PC-3 (cell line): ENCODE data around the gene SEPHS1. TPM values are rescaled to one million over a fixed set of nuclear protein-coding genes. Genes with fewer than 3 reads are reported as not detected.

Experiments
- ATAC-seq: fragments of 200-7000 bp; cut with Tn5 transposase; 2 replicates; pipeline ENCODE4 v1.9.1; 2020; ENCODE audit warnings: mild to moderate bottlenecking, moderate library complexity
- BruUV-seq: library from RNA; stranded (reverse); fragments of 400-500 nt; replicated peaks from 2 replicates; lab custom pipeline; 2021; lab: Mats Ljungman, UMichigan
- CTCF ChIA-PET: fragments of 300-600 bp; sonication (Branson Sonifier 250); formaldehyde crosslinking; loops from one replicate; lab custom pipeline; 2022; ENCODE audit warnings: antibody characterized with exemption; lab: Charles Lee
- POLR2A ChIA-PET: fragments of 300-600 bp; sonication (Branson Sonifier 250); formaldehyde crosslinking; loops from one replicate; lab custom pipeline; 2022; ENCODE audit warnings: antibody characterized with exemption; ENCODE audit not compliant: unreplicated experiment; lab: Charles Lee
- DNase-seq: peaks from one replicate; pipeline ENCODE4 v3.0.0-alpha.2; 2015
- H2AFZ ChIP-seq: fragments of 300-600 bp; sonication (generic); 2 replicates; pipeline ENCODE4 v1.6.0; 2016; ENCODE audit warnings: antibody characterized with exemption, low read length
- H3F3A ChIP-seq: fragments of 300-600 bp; sonication (generic); one replicate; pipeline ENCODE4 v1.6.0; 2017; ENCODE audit warnings: antibody characterized with exemption, low read length, control low read depth, mild to moderate bottlenecking; ENCODE audit not compliant: unreplicated experiment
- H3K27ac ChIP-seq: fragments of 300-600 bp; sonication (generic); 2 replicates; pipeline ENCODE4 v1.5.1; 2016; ENCODE audit warnings: mild to moderate bottlenecking, low read length
- H3K27me3 ChIP-seq: fragments of 300-600 bp; sonication (generic); 2 replicates; pipeline ENCODE4 v1.6.1; 2016; ENCODE audit warnings: low read length, mixed read lengths
- H3K36me3 ChIP-seq: fragments of 300-600 bp; sonication (generic); 2 replicates; pipeline ENCODE4 v1.6.1; 2016; ENCODE audit warnings: low read depth, mixed run types, low read length, mixed read lengths
- H3K4me1 ChIP-seq: fragments of 300-600 bp; sonication (generic); 2 replicates; pipeline ENCODE4 v1.5.1; 2016; ENCODE audit warnings: low read length; ENCODE audit not compliant: insufficient read depth
- H3K4me2 ChIP-seq: fragments of 300-600 bp; sonication (generic); 2 replicates; pipeline ENCODE4 v1.6.0; 2016; ENCODE audit warnings: low read length
- H3K4me3 ChIP-seq: fragments of 300-600 bp; sonication (generic); 2 replicates; pipeline ENCODE4 v1.5.1; 2016; ENCODE audit warnings: mild to moderate bottlenecking, low read length, mixed read lengths
- H3K79me2 ChIP-seq: fragments of 300-600 bp; sonication (generic); 2 replicates; pipeline ENCODE4 v1.6.1; 2017; ENCODE audit warnings: low read length, mixed read lengths
- H3K9ac ChIP-seq: fragments of 300-600 bp; sonication (generic); 2 replicates; pipeline ENCODE4 v1.6.0; 2016; ENCODE audit warnings: mild to moderate bottlenecking, low read length
- H3K9me2 ChIP-seq: fragments of 300-600 bp; sonication (generic); replicated peaks from 2 replicates; pipeline ENCODE4 v1.6.1; 2016; ENCODE audit warnings: mixed run types, low read length, mixed read lengths
- H3K9me3 ChIP-seq: fragments of 300-600 bp; sonication (generic); 2 replicates; pipeline ENCODE4 v1.6.1; 2016; ENCODE audit warnings: low read length, mixed read lengths
- H4K20me1 ChIP-seq: fragments of 300-600 bp; sonication (generic); 2 replicates; pipeline ENCODE4 v1.6.1; 2016; ENCODE audit warnings: low read length, mixed read lengths
- EZH2 ChIP-seq: fragments of 300-600 bp; sonication (generic); IDR thresholded peaks from one replicate; pipeline ENCODE4 v1.6.1; 2017; ENCODE audit warnings: antibody characterized with exemption, mild to moderate bottlenecking, low read length; ENCODE audit not compliant: unreplicated experiment
- EZH2phosphoT487 ChIP-seq: fragments of 300-600 bp; sonication (generic); IDR thresholded peaks from 2 replicates; pipeline ENCODE4 v1.6.1; 2018; ENCODE audit warnings: mild to moderate bottlenecking, antibody characterized with exemption, low read length, borderline replicate concordance
- intact Hi-C: fragments of 100-400 bp; cut with micrococcal nuclease; formaldehyde crosslinking; loops from 2 replicates; pipeline ENCODE4 v1.9.0; 2023
- total RNA-seq: library from RNA; depleted of rRNA; stranded (reverse); fragments of >200 nt; gene quantifications from 2 replicates; pipeline ENCODE4 v1.2.3, GENCODE V29; 2014; rRNA removed
- TF ChIP-seq, protein P1 (sequence below): fragments of 300-600 bp; sonication (generic); conservative IDR thresholded peaks from 2 replicates; pipeline ENCODE4 v1.5.1; 2017; ENCODE audit warnings: antibody characterized with exemption, low read depth, mild to moderate bottlenecking, low read length

SEPHS1 gene
- total RNA-seq, 1 experiment from 2014 or later, result 42.5 TPM

DNA sequence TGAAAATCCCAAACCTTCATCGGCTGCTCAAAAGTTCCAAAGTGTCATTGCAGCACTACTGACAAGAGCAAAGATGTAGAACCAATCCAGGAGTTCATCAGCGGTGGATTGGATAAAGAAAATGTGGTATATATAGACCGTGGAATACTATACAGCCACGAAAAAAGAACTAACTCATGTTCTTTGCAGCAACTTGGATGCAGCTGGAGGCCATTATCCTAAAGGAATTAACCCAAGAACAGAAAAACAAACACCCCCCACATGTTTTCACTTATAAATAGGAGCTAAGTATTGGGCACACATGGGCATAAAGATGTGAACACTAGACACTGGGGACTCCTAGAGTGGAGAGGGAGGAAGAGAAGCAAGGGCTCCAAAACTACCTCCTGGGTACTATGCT lies 79.8 kb downstream of the SEPHS1 start:
- BruUV-seq, result no TSS peak
- no peaks in the 10 kb centered on the region for H4K20me1 ChIP-seq
- CTCF ChIA-PET, result no interaction called here
- no peaks in the 10 kb centered on the region for H3K27me3 ChIP-seq
- no peaks in the 10 kb centered on the region for H3K36me3 ChIP-seq
- TF ChIP-seq EZH2 (no peak), EZH2phosphoT487 (no peak)
- TF ChIP-seq, protein P1, sequence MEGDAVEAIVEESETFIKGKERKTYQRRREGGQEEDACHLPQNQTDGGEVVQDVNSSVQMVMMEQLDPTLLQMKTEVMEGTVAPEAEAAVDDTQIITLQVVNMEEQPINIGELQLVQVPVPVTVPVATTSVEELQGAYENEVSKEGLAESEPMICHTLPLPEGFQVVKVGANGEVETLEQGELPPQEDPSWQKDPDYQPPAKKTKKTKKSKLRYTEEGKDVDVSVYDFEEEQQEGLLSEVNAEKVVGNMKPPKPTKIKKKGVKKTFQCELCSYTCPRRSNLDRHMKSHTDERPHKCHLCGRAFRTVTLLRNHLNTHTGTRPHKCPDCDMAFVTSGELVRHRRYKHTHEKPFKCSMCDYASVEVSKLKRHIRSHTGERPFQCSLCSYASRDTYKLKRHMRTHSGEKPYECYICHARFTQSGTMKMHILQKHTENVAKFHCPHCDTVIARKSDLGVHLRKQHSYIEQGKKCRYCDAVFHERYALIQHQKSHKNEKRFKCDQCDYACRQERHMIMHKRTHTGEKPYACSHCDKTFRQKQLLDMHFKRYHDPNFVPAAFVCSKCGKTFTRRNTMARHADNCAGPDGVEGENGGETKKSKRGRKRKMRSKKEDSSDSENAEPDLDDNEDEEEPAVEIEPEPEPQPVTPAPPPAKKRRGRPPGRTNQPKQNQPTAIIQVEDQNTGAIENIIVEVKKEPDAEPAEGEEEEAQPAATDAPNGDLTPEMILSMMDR, result no peak
- no peak overlapping the region for H3K4me2 ChIP-seq
- POLR2A ChIA-PET, result no interaction called here
- no peaks in the 10 kb centered on the region for H3K9me3 ChIP-seq
- no peak overlapping the region for H3K4me3 ChIP-seq
- H3K9me2 ChIP-seq, result no peaks in the 10 kb centered on the region
- intact Hi-C loops, result no loop called here
- H3F3A ChIP-seq, result no peaks in the 10 kb centered on the region
- ATAC-seq (no peak), DNase-seq (no peak)
- H3K79me2 ChIP-seq, result no peaks in the 10 kb centered on the region
- no peak overlapping the region for H3K27ac ChIP-seq
- H3K4me1 ChIP-seq, result peaks cover 11% of the 10 kb centered on the region
- no peak overlapping the region for H3K9ac ChIP-seq
- no peak overlapping the region for H2AFZ ChIP-seq

Other genes starting within 250 kb of the SEPHS1 start
- gene OPTN, start 248.1 kb downstream of the SEPHS1 start, total RNA-seq, result 7.9 and 10.1 TPM in 2 replicates
- gene MCM10, start 186.7 kb downstream of the SEPHS1 start, total RNA-seq, result 14.3 and 16.1 TPM in 2 replicates
- not detected in 2 replicates for gene UCMA, start 113.9 kb downstream of the SEPHS1 start, total RNA-seq
- gene PHYH, start 48.2 kb downstream of the SEPHS1 start, total RNA-seq, result 4.4 and 13.2 TPM in 2 replicates
- 1.2 and 2.6 TPM in 2 replicates for gene BEND7, start 180.7 kb upstream of the SEPHS1 start, total RNA-seq
- gene PRPF18, start 238.7 kb upstream of the SEPHS1 start, total RNA-seq, result 10.2 and 13.7 TPM in 2 replicates